PC-3 (cell line): ENCODE results near the gene SPON2. TPM values are rescaled to one million over a fixed set of nuclear protein-coding genes. Genes with fewer than 3 reads are reported as not detected.

Experiments
- ATAC-seq: fragments of 200-7000 bp; cut with Tn5 transposase; 2 replicates; pipeline ENCODE4 v1.9.1; 2020; ENCODE audit warnings: mild to moderate bottlenecking, moderate library complexity
- BruUV-seq: library from RNA; stranded (reverse); fragments of 400-500 nt; replicated peaks from 2 replicates; lab custom pipeline; 2021; lab: Mats Ljungman, UMichigan
- CTCF ChIA-PET: fragments of 300-600 bp; sonication (Branson Sonifier 250); formaldehyde crosslinking; loops from one replicate; lab custom pipeline; 2022; ENCODE audit warnings: antibody characterized with exemption; lab: Charles Lee
- POLR2A ChIA-PET: fragments of 300-600 bp; sonication (Branson Sonifier 250); formaldehyde crosslinking; loops from one replicate; lab custom pipeline; 2022; ENCODE audit warnings: antibody characterized with exemption; ENCODE audit not compliant: unreplicated experiment; lab: Charles Lee
- DNase-seq: peaks from one replicate; pipeline ENCODE4 v3.0.0-alpha.2; 2015
- H2AFZ ChIP-seq: fragments of 300-600 bp; sonication (generic); 2 replicates; pipeline ENCODE4 v1.6.0; 2016; ENCODE audit warnings: antibody characterized with exemption, low read length
- H3F3A ChIP-seq: fragments of 300-600 bp; sonication (generic); one replicate; pipeline ENCODE4 v1.6.0; 2017; ENCODE audit warnings: antibody characterized with exemption, low read length, control low read depth, mild to moderate bottlenecking; ENCODE audit not compliant: unreplicated experiment
- H3K27ac ChIP-seq: fragments of 300-600 bp; sonication (generic); 2 replicates; pipeline ENCODE4 v1.5.1; 2016; ENCODE audit warnings: mild to moderate bottlenecking, low read length
- H3K27me3 ChIP-seq: fragments of 300-600 bp; sonication (generic); 2 replicates; pipeline ENCODE4 v1.6.1; 2016; ENCODE audit warnings: low read length, mixed read lengths
- H3K36me3 ChIP-seq: fragments of 300-600 bp; sonication (generic); 2 replicates; pipeline ENCODE4 v1.6.1; 2016; ENCODE audit warnings: low read depth, mixed run types, low read length, mixed read lengths
- H3K4me1 ChIP-seq: fragments of 300-600 bp; sonication (generic); 2 replicates; pipeline ENCODE4 v1.5.1; 2016; ENCODE audit warnings: low read length; ENCODE audit not compliant: insufficient read depth
- H3K4me2 ChIP-seq: fragments of 300-600 bp; sonication (generic); 2 replicates; pipeline ENCODE4 v1.6.0; 2016; ENCODE audit warnings: low read length
- H3K4me3 ChIP-seq: fragments of 300-600 bp; sonication (generic); 2 replicates; pipeline ENCODE4 v1.5.1; 2016; ENCODE audit warnings: mild to moderate bottlenecking, low read length, mixed read lengths
- H3K79me2 ChIP-seq: fragments of 300-600 bp; sonication (generic); 2 replicates; pipeline ENCODE4 v1.6.1; 2017; ENCODE audit warnings: low read length, mixed read lengths
- H3K9ac ChIP-seq: fragments of 300-600 bp; sonication (generic); 2 replicates; pipeline ENCODE4 v1.6.0; 2016; ENCODE audit warnings: mild to moderate bottlenecking, low read length
- H3K9me2 ChIP-seq: fragments of 300-600 bp; sonication (generic); replicated peaks from 2 replicates; pipeline ENCODE4 v1.6.1; 2016; ENCODE audit warnings: mixed run types, low read length, mixed read lengths
- H3K9me3 ChIP-seq: fragments of 300-600 bp; sonication (generic); 2 replicates; pipeline ENCODE4 v1.6.1; 2016; ENCODE audit warnings: low read length, mixed read lengths
- H4K20me1 ChIP-seq: fragments of 300-600 bp; sonication (generic); 2 replicates; pipeline ENCODE4 v1.6.1; 2016; ENCODE audit warnings: low read length, mixed read lengths
- CTCF ChIP-seq: fragments of 300-600 bp; sonication (generic); conservative IDR thresholded peaks from 2 replicates; pipeline ENCODE4 v1.5.1; 2017; ENCODE audit warnings: antibody characterized with exemption, low read depth, mild to moderate bottlenecking, low read length
- EZH2 ChIP-seq: fragments of 300-600 bp; sonication (generic); IDR thresholded peaks from one replicate; pipeline ENCODE4 v1.6.1; 2017; ENCODE audit warnings: antibody characterized with exemption, mild to moderate bottlenecking, low read length; ENCODE audit not compliant: unreplicated experiment
- EZH2phosphoT487 ChIP-seq: fragments of 300-600 bp; sonication (generic); IDR thresholded peaks from 2 replicates; pipeline ENCODE4 v1.6.1; 2018; ENCODE audit warnings: mild to moderate bottlenecking, antibody characterized with exemption, low read length, borderline replicate concordance
- intact Hi-C: fragments of 100-400 bp; cut with micrococcal nuclease; formaldehyde crosslinking; loops from 2 replicates; pipeline ENCODE4 v1.9.0; 2023
- total RNA-seq: library from RNA; depleted of rRNA; stranded (reverse); fragments of >200 nt; gene quantifications from 2 replicates; pipeline ENCODE4 v1.2.3, GENCODE V29; 2014

SPON2 gene
- total RNA-seq, 1 experiment from 2014 or later: 0.80 TPM

GRCh38 chr4:1137850-1138249, 34.5 kb downstream of the SPON2 start:
- DNase-seq (no peak), ATAC-seq (no peak)
- H3K9ac ChIP-seq: no peak overlapping the region
- no peaks in the 10 kb centered on the region for H3K4me1 ChIP-seq
- H2AFZ ChIP-seq: no peak overlapping the region
- H3K36me3 ChIP-seq: no peaks in the 10 kb centered on the region
- no peaks in the 10 kb centered on the region for H4K20me1 ChIP-seq
- no peak overlapping the region for H3K4me3 ChIP-seq
- peaks cover 57% of the 10 kb centered on the region for H3K27me3 ChIP-seq
- no peak for TF ChIP-seq EZH2phosphoT487
- TF ChIP-seq EZH2: no peak
- TF ChIP-seq CTCF: no peak
- no peaks in the 10 kb centered on the region for H3K9me3 ChIP-seq
- intact Hi-C loops: no loop called here
- POLR2A ChIA-PET: interaction anchor here (0.7 kb wide), 1 partner anchor 14 kb away, joined by 4 read pairs; no protein-coding TSS in a partner anchor
- no peak overlapping the region for H3K4me2 ChIP-seq
- BruUV-seq: no TSS peak
- H3K9me2 ChIP-seq: no peaks in the 10 kb centered on the region
- no peaks in the 10 kb centered on the region for H3F3A ChIP-seq
- no peaks in the 10 kb centered on the region for H3K79me2 ChIP-seq
- CTCF ChIA-PET: interaction anchor here (0.5 kb wide), 1 partner anchor 30 kb away, joined by 4 read pairs; no protein-coding TSS in a partner anchor
- no peak overlapping the region for H3K27ac ChIP-seq

GRCh38 chr4:1137063-1137776, 35.2 kb downstream of the SPON2 start:
- no peak overlapping the region for H3K4me3 ChIP-seq
- ChIA-PET CTCF (interaction anchor here (0.5 kb wide), 1 partner anchor 29 kb away, joined by 4 read pairs; no protein-coding TSS in a partner anchor), POLR2A (no interaction called here)
- ATAC-seq: no peak
- H3K4me1 ChIP-seq: no peaks in the 10 kb centered on the region
- H3K9ac ChIP-seq: no peak overlapping the region
- H3K9me3 ChIP-seq: no peaks in the 10 kb centered on the region
- peaks cover 52% of the 10 kb centered on the region for H3K27me3 ChIP-seq
- TF ChIP-seq CTCF (no peak), EZH2 (no peak), EZH2phosphoT487 (no peak)
- H3K27ac ChIP-seq: no peak overlapping the region
- H2AFZ ChIP-seq: no peak overlapping the region
- H3K79me2 ChIP-seq: no peaks in the 10 kb centered on the region
- H3K4me2 ChIP-seq: no peak overlapping the region
- no TSS peak for BruUV-seq
- DNase-seq: no peak
- no peaks in the 10 kb centered on the region for H3K9me2 ChIP-seq
- intact Hi-C loops: no loop called here
- no peaks in the 10 kb centered on the region for H3K36me3 ChIP-seq
- H4K20me1 ChIP-seq: no peaks in the 10 kb centered on the region
- H3F3A ChIP-seq: no peaks in the 10 kb centered on the region

GRCh38 chr4:1136048-1136447, 36.3 kb downstream of the SPON2 start:
- H3K27ac ChIP-seq: no peak overlapping the region
- no peak overlapping the region for H3K9ac ChIP-seq
- ChIA-PET POLR2A (no interaction called here), CTCF (no interaction called here)
- peaks cover 40% of the 10 kb centered on the region for H3K27me3 ChIP-seq
- no peaks in the 10 kb centered on the region for H3K79me2 ChIP-seq
- no peaks in the 10 kb centered on the region for H3K4me1 ChIP-seq
- TF ChIP-seq CTCF (no peak), EZH2phosphoT487 (no peak), EZH2 (no peak)
- DNase-seq: no peak
- H3F3A ChIP-seq: no peaks in the 10 kb centered on the region
- ATAC-seq: no peak
- H4K20me1 ChIP-seq: no peaks in the 10 kb centered on the region
- H3K4me3 ChIP-seq: no peak overlapping the region
- H3K4me2 ChIP-seq: no peak overlapping the region
- no peaks in the 10 kb centered on the region for H3K9me3 ChIP-seq
- no peaks in the 10 kb centered on the region for H3K36me3 ChIP-seq
- BruUV-seq: no TSS peak
- no peak overlapping the region for H2AFZ ChIP-seq
- no peaks in the 10 kb centered on the region for H3K9me2 ChIP-seq
- intact Hi-C loops: no loop called here
